ENCODE measurements around the gene SYNGR1. TPM values are rescaled to one million over a fixed set of nuclear protein-coding genes. Genes with fewer than 3 reads are reported as not detected.

Gene SYNGR1
- total RNA-seq, 1 donor from 2014 or later: 11.0 TPM

DNA sequence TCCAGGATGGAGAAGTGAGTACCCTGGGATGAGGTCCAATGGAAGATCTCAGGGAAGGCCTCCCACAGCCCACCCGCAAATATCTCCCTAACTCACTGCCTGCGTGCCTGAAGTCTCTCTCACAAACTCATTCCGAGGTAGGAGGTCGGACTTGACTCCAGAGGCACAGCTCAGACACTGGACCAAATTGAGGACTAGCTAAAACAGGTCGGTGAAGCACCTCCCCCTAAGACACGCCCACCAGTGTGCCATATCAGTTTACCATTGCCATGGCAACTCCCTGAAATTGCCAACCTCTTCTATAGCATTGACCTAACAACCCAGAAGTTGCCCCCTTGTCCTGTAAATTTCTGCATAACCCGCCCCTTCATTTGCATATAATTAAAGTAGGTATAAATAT lies 47.9 kb upstream of the SYNGR1 start:
- Mint-ChIP-seq H3K4me3 (no peak overlapping the region), H3K4me1 (peaks cover 32% of the 10 kb centered on the region), H3K36me3 (peaks cover 3% of the 10 kb centered on the region), H3K27me3 (ENCODE audit: insufficient read depth, low read depth) (peaks cover 9% of the 10 kb centered on the region), H3K27ac (peak overlapping the region; percentile 69), H3K9me3 (no peaks in the 10 kb centered on the region)
- no peak overlapping the region for H3K4me3 ChIP-seq
- DNase-seq (ENCODE audit: low spot score): no peak
- H3K4me1 ChIP-seq: peaks cover 3% of the 10 kb centered on the region
- TF ChIP-seq EZH2phosphoT487 (IDR thresholded peaks at IDR 0.05) (no peak), EZH2 (IDR thresholded peaks at IDR 0.05) (no peak)
- H2AFZ ChIP-seq (replicated peaks): no peak overlapping the region
- H3K36me3 ChIP-seq: no peaks in the 10 kb centered on the region
- H3K27ac ChIP-seq: no peak overlapping the region
- H3K27me3 ChIP-seq: no peaks in the 10 kb centered on the region
- no peaks in the 10 kb centered on the region for H4K20me1 ChIP-seq (ENCODE audit: low read depth)
- H3K9ac ChIP-seq: no peak overlapping the region
- H3K9me3 ChIP-seq (ENCODE audit: low read depth): no peaks in the 10 kb centered on the region
- H3K79me2 ChIP-seq (ENCODE audit: low read depth): no peaks in the 10 kb centered on the region
- peaks cover 15% of the 10 kb centered on the region for H3F3A ChIP-seq (ENCODE audit: low read depth)
- H3K4me2 ChIP-seq: no peak overlapping the region

DNA sequence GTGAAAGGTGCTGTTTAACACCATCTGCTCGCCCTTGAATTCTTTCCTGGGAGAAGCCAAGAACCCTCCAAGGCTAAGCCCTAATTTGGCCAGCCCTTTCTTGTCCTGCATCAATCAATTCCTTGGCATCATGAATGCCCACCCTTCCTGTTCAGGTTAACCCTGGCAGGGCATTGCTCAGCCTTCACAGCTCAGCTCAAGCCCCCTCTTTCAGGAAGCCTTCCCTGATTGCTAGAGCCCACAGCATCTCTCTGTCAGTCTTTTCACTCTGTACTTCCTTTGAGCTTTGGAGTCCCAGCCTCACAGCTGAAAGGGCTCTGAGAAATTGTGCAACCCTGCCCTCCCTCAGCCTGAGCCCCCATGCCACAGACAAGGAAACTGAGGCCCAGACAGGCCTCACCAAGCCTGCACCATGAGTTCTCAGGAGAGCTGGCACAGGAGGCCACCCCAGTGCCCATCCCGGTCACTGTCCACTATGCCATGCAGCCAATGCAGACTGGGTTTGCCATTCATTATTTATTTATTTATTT lies 47.3 kb upstream of the SYNGR1 start:
- Histone ChIP-seq H2AFZ (replicated peaks) (no peak overlapping the region), H3K27ac (no peak overlapping the region), H4K20me1 (ENCODE audit: low read depth) (no peaks in the 10 kb centered on the region), H3K79me2 (ENCODE audit: low read depth) (no peaks in the 10 kb centered on the region), H3K27me3 (no peaks in the 10 kb centered on the region), H3K4me1 (peaks cover 3% of the 10 kb centered on the region), H3K4me3 (no peak overlapping the region), H3F3A (ENCODE audit: low read depth) (peaks cover 15% of the 10 kb centered on the region), H3K4me2 (no peak overlapping the region), H3K36me3 (no peaks in the 10 kb centered on the region), H3K9ac (no peak overlapping the region), H3K9me3 (ENCODE audit: low read depth) (no peaks in the 10 kb centered on the region)
- peaks cover 9% of the 10 kb centered on the region for H3K27me3 Mint-ChIP-seq (ENCODE audit: insufficient read depth, low read depth)
- peaks cover 3% of the 10 kb centered on the region for H3K36me3 Mint-ChIP-seq
- DNase-seq (ENCODE audit: low spot score): no peak
- H3K9me3 Mint-ChIP-seq: no peaks in the 10 kb centered on the region
- TF ChIP-seq, protein P1, sequence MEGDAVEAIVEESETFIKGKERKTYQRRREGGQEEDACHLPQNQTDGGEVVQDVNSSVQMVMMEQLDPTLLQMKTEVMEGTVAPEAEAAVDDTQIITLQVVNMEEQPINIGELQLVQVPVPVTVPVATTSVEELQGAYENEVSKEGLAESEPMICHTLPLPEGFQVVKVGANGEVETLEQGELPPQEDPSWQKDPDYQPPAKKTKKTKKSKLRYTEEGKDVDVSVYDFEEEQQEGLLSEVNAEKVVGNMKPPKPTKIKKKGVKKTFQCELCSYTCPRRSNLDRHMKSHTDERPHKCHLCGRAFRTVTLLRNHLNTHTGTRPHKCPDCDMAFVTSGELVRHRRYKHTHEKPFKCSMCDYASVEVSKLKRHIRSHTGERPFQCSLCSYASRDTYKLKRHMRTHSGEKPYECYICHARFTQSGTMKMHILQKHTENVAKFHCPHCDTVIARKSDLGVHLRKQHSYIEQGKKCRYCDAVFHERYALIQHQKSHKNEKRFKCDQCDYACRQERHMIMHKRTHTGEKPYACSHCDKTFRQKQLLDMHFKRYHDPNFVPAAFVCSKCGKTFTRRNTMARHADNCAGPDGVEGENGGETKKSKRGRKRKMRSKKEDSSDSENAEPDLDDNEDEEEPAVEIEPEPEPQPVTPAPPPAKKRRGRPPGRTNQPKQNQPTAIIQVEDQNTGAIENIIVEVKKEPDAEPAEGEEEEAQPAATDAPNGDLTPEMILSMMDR (IDR thresholded peaks at IDR 0.05): no peak
- TF ChIP-seq EZH2phosphoT487 (IDR thresholded peaks at IDR 0.05): no peak
- no peak for TF ChIP-seq EZH2 (IDR thresholded peaks at IDR 0.05)
- peak overlapping the region; percentile 69 for H3K27ac Mint-ChIP-seq
- peaks cover 32% of the 10 kb centered on the region for H3K4me1 Mint-ChIP-seq
- H3K4me3 Mint-ChIP-seq: no peak overlapping the region

DNA sequence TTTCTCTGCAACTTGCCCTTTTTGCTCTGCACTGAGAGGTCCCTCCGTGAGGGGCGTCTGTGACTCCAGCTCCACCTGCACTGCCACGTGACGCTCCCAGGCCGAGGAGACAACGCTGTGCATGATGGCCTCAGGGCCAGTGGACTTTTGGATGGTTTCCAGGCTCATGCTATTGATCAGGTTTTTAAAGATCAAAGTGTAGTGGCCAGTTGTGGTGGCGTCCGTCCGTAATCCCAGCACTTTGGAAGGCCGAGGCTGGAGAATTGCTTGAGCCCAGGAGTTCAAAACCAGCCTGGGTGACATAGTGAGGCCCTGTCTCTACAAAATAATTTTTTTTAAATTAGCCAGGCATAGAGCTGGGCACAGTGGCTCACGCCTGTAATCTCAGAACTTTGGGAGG lies 46.4 kb upstream of the SYNGR1 start:
- Mint-ChIP-seq H3K9me3 (no peaks in the 10 kb centered on the region), H3K4me1 (peaks cover 26% of the 10 kb centered on the region), H3K27me3 (ENCODE audit: insufficient read depth, low read depth) (peaks cover 11% of the 10 kb centered on the region), H3K36me3 (peaks cover 3% of the 10 kb centered on the region), H3K4me3 (no peak overlapping the region), H3K27ac (no peak overlapping the region)
- TF ChIP-seq, protein P1 (IDR thresholded peaks at IDR 0.05): no peak
- TF ChIP-seq EZH2 (IDR thresholded peaks at IDR 0.05) (no peak), EZH2phosphoT487 (IDR thresholded peaks at IDR 0.05) (no peak)
- no peaks in the 10 kb centered on the region for H4K20me1 ChIP-seq (ENCODE audit: low read depth)
- no peak overlapping the region for H3K4me3 ChIP-seq
- DNase-seq (ENCODE audit: low spot score): no peak
- no peak overlapping the region for H3K4me2 ChIP-seq
- no peak overlapping the region for H3K27ac ChIP-seq
- no peaks in the 10 kb centered on the region for H3K36me3 ChIP-seq
- no peak overlapping the region for H3K9ac ChIP-seq
- H3K79me2 ChIP-seq (ENCODE audit: low read depth): no peaks in the 10 kb centered on the region
- H3K9me3 ChIP-seq (ENCODE audit: low read depth): no peaks in the 10 kb centered on the region
- H2AFZ ChIP-seq (replicated peaks): no peak overlapping the region
- H3F3A ChIP-seq (ENCODE audit: low read depth): peaks cover 9% of the 10 kb centered on the region
- H3K4me1 ChIP-seq: peaks cover 3% of the 10 kb centered on the region
- H3K27me3 ChIP-seq: no peaks in the 10 kb centered on the region

DNA sequence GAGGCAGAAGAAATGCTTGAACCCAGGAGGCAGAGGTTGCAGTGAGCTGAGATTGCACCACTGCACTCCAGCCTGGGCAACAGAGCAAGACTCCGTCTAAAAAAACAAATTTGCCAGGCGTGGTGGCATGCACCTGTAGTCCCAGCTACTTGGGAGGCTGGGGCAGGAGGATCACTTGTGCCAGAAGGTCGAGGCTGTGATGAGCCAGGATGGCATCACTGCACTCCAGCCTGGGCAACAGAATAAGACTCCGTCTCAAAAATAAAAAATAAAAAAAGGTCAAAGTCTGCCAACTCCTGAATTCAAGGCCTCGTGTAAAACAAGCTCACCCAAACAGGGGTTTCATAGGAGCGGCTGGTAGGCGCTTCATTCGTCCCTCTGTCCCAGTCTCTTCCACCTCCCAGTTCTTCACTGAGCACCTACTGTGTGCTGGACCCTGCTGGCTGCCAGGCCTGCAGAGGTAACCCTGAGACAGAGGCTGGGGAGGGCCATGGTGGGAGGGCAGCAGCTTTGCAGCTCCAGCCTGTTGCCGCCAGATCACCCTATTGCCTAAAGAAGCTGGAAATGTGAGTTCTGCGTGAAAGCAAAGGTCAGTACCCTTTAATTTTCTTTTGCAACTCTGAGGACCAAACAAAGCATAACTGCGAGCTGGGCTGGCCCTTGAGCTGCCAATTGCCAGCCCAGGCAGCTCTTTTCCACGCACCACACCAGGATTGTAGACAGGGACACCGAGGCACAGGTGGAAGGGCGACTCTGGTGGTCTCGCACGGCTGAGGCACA lies 45.7 kb upstream of the SYNGR1 start:
- no peak overlapping the region for H3K27ac Mint-ChIP-seq
- no peak overlapping the region for H3K4me3 ChIP-seq
- no peaks in the 10 kb centered on the region for H3K36me3 ChIP-seq
- DNase-seq (ENCODE audit: low spot score): no peak
- H3K9ac ChIP-seq: no peak overlapping the region
- no peaks in the 10 kb centered on the region for H3K9me3 Mint-ChIP-seq
- peaks cover 30% of the 10 kb centered on the region for H3K4me1 Mint-ChIP-seq
- peaks cover 4% of the 10 kb centered on the region for H3K36me3 Mint-ChIP-seq
- H3K4me2 ChIP-seq: no peak overlapping the region
- H3K79me2 ChIP-seq (ENCODE audit: low read depth): no peaks in the 10 kb centered on the region
- H3K27ac ChIP-seq: no peak overlapping the region
- peaks cover 3% of the 10 kb centered on the region for H3K4me1 ChIP-seq
- H3K9me3 ChIP-seq (ENCODE audit: low read depth): no peaks in the 10 kb centered on the region
- no peak overlapping the region for H3K4me3 Mint-ChIP-seq
- H3K27me3 Mint-ChIP-seq (ENCODE audit: insufficient read depth, low read depth): peaks cover 13% of the 10 kb centered on the region
- no peaks in the 10 kb centered on the region for H3K27me3 ChIP-seq
- TF ChIP-seq EZH2phosphoT487 (IDR thresholded peaks at IDR 0.05) (no peak), EZH2 (IDR thresholded peaks at IDR 0.05) (no peak)
- TF ChIP-seq, protein P1 (IDR thresholded peaks at IDR 0.05): no peak
- H3F3A ChIP-seq (ENCODE audit: low read depth): peaks cover 16% of the 10 kb centered on the region
- H4K20me1 ChIP-seq (ENCODE audit: low read depth): no peaks in the 10 kb centered on the region
- no peak overlapping the region for H2AFZ ChIP-seq (replicated peaks)
